IPS-20b (cell line): ENCODE data around the gene FERMT1.
"Not testable (repeated sequence)": the region's sequence is repeated elsewhere in the genome, so short reads cannot be mapped to it uniquely, and the experiment has no call there.

Experiments used
- H3K27ac ChIP-seq: one replicate; pipeline ENCODE4 v1.5.1; 2013; ENCODE audit warnings: low read length
- H3K27me3 ChIP-seq: 2 replicates; pipeline ENCODE4 v1.6.1; 2013; ENCODE audit warnings: mild to moderate bottlenecking, low read length, inconsistent platforms; ENCODE audit not compliant: insufficient read depth
- H3K36me3 ChIP-seq: 2 replicates; pipeline ENCODE4 v1.6.1; 2013; ENCODE audit warnings: low read depth, mild to moderate bottlenecking, inconsistent platforms, low read length, moderate library complexity; ENCODE audit not compliant: insufficient read depth
- H3K4me1 ChIP-seq: 2 replicates; pipeline ENCODE4 v1.6.1; 2013; ENCODE audit warnings: mild to moderate bottlenecking, control low read depth, inconsistent platforms, low read length, moderate library complexity; ENCODE audit not compliant: insufficient read depth
- H3K4me3 ChIP-seq: 2 replicates; pipeline ENCODE4 v1.5.1; 2013; ENCODE audit warnings: mild to moderate bottlenecking, low read length, inconsistent platforms
- H3K9ac ChIP-seq: 2 replicates; pipeline ENCODE4 v1.6.1; 2013; ENCODE audit warnings: low read depth, mild to moderate bottlenecking, inconsistent platforms, low read length, moderate library complexity
- H3K9me3 ChIP-seq: 2 replicates; pipeline ENCODE4 v1.6.1; 2013; ENCODE audit warnings: mild to moderate bottlenecking, low read depth, low read length, inconsistent platforms; ENCODE audit not compliant: insufficient read depth

Gene FERMT1

GRCh38 chr20:6037082-6037481 is 85.7 kb downstream of the FERMT1 start:
- Histone ChIP-seq H3K9ac (no peak overlapping the region), H3K27me3 (no peaks in the 10 kb centered on the region), H3K27ac (no peak overlapping the region), H3K4me1 (no peaks in the 10 kb centered on the region; the same call in 1 of the 2 replicates), H3K9me3 (no peaks in the 10 kb centered on the region), H3K4me3 (no peak overlapping the region), H3K36me3 (peaks cover 73% of the 10 kb centered on the region)

- H3K27ac ChIP-seq: no peak overlapping the region
- no peaks in the 10 kb centered on the region for H3K9me3 ChIP-seq
- no peaks in the 10 kb centered on the region for H3K27me3 ChIP-seq
- no peaks in the 10 kb centered on the region; the same call in 1 of the 2 replicates for H3K4me1 ChIP-seq
- no peak overlapping the region for H3K4me3 ChIP-seq
- H3K9ac ChIP-seq: no peak overlapping the region
- peaks cover 73% of the 10 kb centered on the region for H3K36me3 ChIP-seq
These were observed 86.6 kb downstream of the FERMT1 start for GRCh38 chr20:6036213-6036612.

- peaks cover 57% of the 10 kb centered on the region for H3K36me3 ChIP-seq
- no peaks in the 10 kb centered on the region for H3K9me3 ChIP-seq
- H3K4me1 ChIP-seq: no peaks in the 10 kb centered on the region; the same call in 1 of the 2 replicates
- no peak overlapping the region for H3K9ac ChIP-seq
- H3K27ac ChIP-seq: no peak overlapping the region
- no peaks in the 10 kb centered on the region for H3K27me3 ChIP-seq
- H3K4me3 ChIP-seq: no peak overlapping the region
These were observed 88.5 kb downstream of the FERMT1 start for GRCh38 chr20:6034134-6034969.

- H3K4me1 ChIP-seq, H3K27me3 ChIP-seq, H3K9me3 ChIP-seq, H3K9ac ChIP-seq, H3K4me3 ChIP-seq, H3K27ac ChIP-seq: not testable (repeated sequence)
- peaks cover 46% of the 10 kb centered on the region for H3K36me3 ChIP-seq
These were observed 89.9 kb downstream of the FERMT1 start for GRCh38 chr20:6032907-6033306.

- no peak overlapping the region for H3K9ac ChIP-seq
- no peak overlapping the region for H3K27ac ChIP-seq
- H3K9me3 ChIP-seq: no peaks in the 10 kb centered on the region
- no peaks in the 10 kb centered on the region for H3K4me1 ChIP-seq
- peaks cover 32% of the 10 kb centered on the region for H3K36me3 ChIP-seq
- H3K27me3 ChIP-seq: no peaks in the 10 kb centered on the region
- H3K4me3 ChIP-seq: no peak overlapping the region
These were observed 92.3 kb downstream of the FERMT1 start for GRCh38 chr20:6030453-6031080.

- Histone ChIP-seq H3K27ac (no peak overlapping the region), H3K36me3 (peaks cover 32% of the 10 kb centered on the region), H3K27me3 (no peaks in the 10 kb centered on the region), H3K4me3 (no peak overlapping the region), H3K9ac (no peak overlapping the region), H3K4me1 (no peaks in the 10 kb centered on the region), H3K9me3 (no peaks in the 10 kb centered on the region; the same call in 1 of the 2 replicates)
These were observed 93.3 kb downstream of the FERMT1 start for GRCh38 chr20:6029538-6029937.

GRCh38 chr20:6028818-6029217 is 94.0 kb downstream of the FERMT1 start:
- Histone ChIP-seq H3K4me1 (no peaks in the 10 kb centered on the region), H3K27ac (no peak overlapping the region), H3K36me3 (peaks cover 32% of the 10 kb centered on the region), H3K9me3 (no peaks in the 10 kb centered on the region; the same call in 1 of the 2 replicates), H3K27me3 (no peaks in the 10 kb centered on the region), H3K9ac (no peak overlapping the region), H3K4me3 (no peak overlapping the region)

GRCh38 chr20:6026051-6026450 is 96.8 kb downstream of the FERMT1 start:
- H3K36me3 ChIP-seq: peaks cover 39% of the 10 kb centered on the region

More at GRCh38 chr20:6026051-6026450, 96.8 kb downstream of the FERMT1 start:
- H3K27ac ChIP-seq: no peak overlapping the region
- H3K27me3 ChIP-seq: no peaks in the 10 kb centered on the region
- no peak overlapping the region for H3K9ac ChIP-seq
- H3K4me1 ChIP-seq: no peaks in the 10 kb centered on the region
- no peak overlapping the region for H3K4me3 ChIP-seq
- H3K9me3 ChIP-seq: no peaks in the 10 kb centered on the region; the same call in 1 of the 2 replicates
